K562 (cell line): ENCODE results near the gene TBX3. TPM values are rescaled to one million over a fixed set of nuclear protein-coding genes. Genes with fewer than 3 reads are reported as not detected.

Experiments
- ATAC-seq: fragments of 200-7000 bp; cut with Tn5 transposase; 3 replicates; pipeline ENCODE4 v1.9.1; 2020; ENCODE audit warnings: moderate library complexity
- BruUV-seq: library from RNA; stranded (reverse); fragments of 400-500 nt; replicated peaks from 2 replicates; lab custom pipeline; 2021; lab: Mats Ljungman, UMichigan
- CTCF ChIA-PET: fragments of 300-600 bp; formaldehyde crosslinking; extraction: SDS; loops from one replicate; lab custom pipeline; 2021; ENCODE audit warnings: low intra/inter-chr PET ratio; lab: Yijun Ruan, JAX
- POLR2A ChIA-PET: fragments of 300-600, 350-650 bp; sonication (Branson Sonifier 250); formaldehyde crosslinking; extraction: SDS; loops from one replicate; lab custom pipeline; 2021; ENCODE audit warnings: antibody characterized with exemption, inconsistent platforms; lab: Yijun Ruan, JAX
- DNase-seq, 4 experiments: peaks; one replicate each; pipeline versions ENCODE4 v3.0.0 to v3.0.0-alpha.2; 2011 to 2018; ENCODE audit warnings: low spot score in 3 of 4, mixed read lengths in 3 of 4; ENCODE audit errors: extremely low read depth in 1 of 4
- FAIRE-seq: peaks from 2 replicates; lab custom pipeline; 2011; peaks lifted over from hg19 to GRCh38; lab: Jason Lieb, UNC
- H2AFZ ChIP-seq: 2 replicates; pipeline ENCODE4 v1.6.0; 2011; ENCODE audit warnings: low read depth, low read length, control low read depth, inconsistent platforms
- H3K27ac ChIP-seq: fragments of 200-600 bp; 3 replicates; pipeline ENCODE4 v1.8.0; 2011; ENCODE audit warnings: low read depth, mild to moderate bottlenecking, control low read depth, inconsistent platforms, low read length, moderate library complexity, mixed read lengths; ENCODE audit errors: extremely low read depth
- H3K27me3 ChIP-seq, 2 experiments: fragments of 300-600 bp in 1 of 2; 2 replicates in 1 of 2; 3 replicates in 1 of 2; pipeline versions ENCODE4 v1.6.0 to v1.8.0; 2011; ENCODE audit warnings: inconsistent platforms in 2 of 2, low read length in 2 of 2, mild to moderate bottlenecking in 1 of 2, mixed read lengths in 1 of 2, moderate library complexity in 1 of 2; ENCODE audit not compliant: control insufficient read depth in 2 of 2, insufficient read depth in 2 of 2
- H3K36me3 ChIP-seq: fragments of 300-600 bp; 3 replicates; pipeline ENCODE4 v1.8.0; 2011; ENCODE audit warnings: mild to moderate bottlenecking, low read length, inconsistent platforms; ENCODE audit not compliant: control insufficient read depth, insufficient read depth
- H3K4me1 ChIP-seq, 2 experiments: fragments of 200-600 bp in 1 of 2; replicated peaks in 1 of 2; 2 replicates in 1 of 2; 3 replicates in 1 of 2; pipeline versions ENCODE4 v1.5.1 to v1.8.0; 2011; ENCODE audit warnings: inconsistent platforms in 2 of 2, low read length in 2 of 2, mild to moderate bottlenecking in 1 of 2, mixed read lengths in 1 of 2, moderate library complexity in 1 of 2; ENCODE audit not compliant: control insufficient read depth in 2 of 2, insufficient read depth in 2 of 2
- H3K4me2 ChIP-seq: 2 replicates; pipeline ENCODE4 v1.6.1; 2011; ENCODE audit warnings: low read length, control low read depth, inconsistent platforms, mixed read lengths; ENCODE audit not compliant: insufficient read depth
- H3K4me3 ChIP-seq: fragments of 200-600 bp; sonication (generic), shearing (Covaris generic); 2 replicates; pipeline ENCODE4 v1.5.1; 2016; ENCODE audit warnings: control low read depth, inconsistent platforms
- H3K79me2 ChIP-seq: fragments of 200-600 bp; 3 replicates; pipeline ENCODE4 v1.8.0; 2011; ENCODE audit warnings: low read length, inconsistent platforms; ENCODE audit not compliant: control insufficient read depth, insufficient read depth
- H3K9ac ChIP-seq, 2 experiments: 2 replicates each; pipeline versions ENCODE4 v1.6.0 to v1.6.1; 2011; ENCODE audit warnings: low read depth in 2 of 2, low read length in 2 of 2, control low read depth in 1 of 2, inconsistent platforms in 1 of 2, mild to moderate bottlenecking in 1 of 2, mixed read lengths in 1 of 2; ENCODE audit not compliant: insufficient read depth in 1 of 2
- H3K9me1 ChIP-seq: one replicate; pipeline ENCODE4 v1.6.0; 2011; ENCODE audit warnings: inconsistent platforms, mild to moderate bottlenecking, low read length, moderate library complexity; ENCODE audit not compliant: control insufficient read depth, insufficient read depth
- H3K9me3 ChIP-seq: replicated peaks from 2 replicates; pipeline ENCODE4 v1.5.1; 2011; ENCODE audit warnings: low read depth, low read length, inconsistent platforms; ENCODE audit not compliant: control insufficient read depth, insufficient read depth
- H4K20me1 ChIP-seq: replicated peaks from 2 replicates; pipeline ENCODE4 v1.6.1; 2011; ENCODE audit warnings: low read length, inconsistent platforms, mixed read lengths; ENCODE audit not compliant: control insufficient read depth, insufficient read depth
- ARID3B ChIP-seq: fragments of 250-450 bp; sonication (Bioruptor Pico); IDR thresholded peaks from 2 replicates; pipeline ENCODE4 v1.4.0; 2020; ENCODE audit warnings: borderline replicate concordance
- BHLHE40 ChIP-seq: IDR thresholded peaks from 2 replicates; pipeline ENCODE4 v1.6.1; 2011; ENCODE audit warnings: low read length, improper control_type of control experiment
- CC2D1A ChIP-seq: fragments of 450-650 bp; IDR thresholded peaks from 2 replicates; pipeline ENCODE4 v1.6.1; 2017; ENCODE audit warnings: mild to moderate bottlenecking
- DMBX1 ChIP-seq: fragments of 250-450 bp; sonication (Bioruptor Pico); IDR thresholded peaks from 2 replicates; pipeline ENCODE4 v1.8.0; 2022; ENCODE audit warnings: inconsistent platforms, mild to moderate bottlenecking, moderate library complexity, borderline replicate concordance
- FOS ChIP-seq: IDR thresholded peaks from 3 replicates; pipeline ENCODE4 v1.6.1; 2011; ENCODE audit not compliant: insufficient read length; ENCODE audit errors: extremely low read depth
- JUN ChIP-seq, 2 experiments: sonication (generic) in 1 of 2; formaldehyde crosslinking in 1 of 2; IDR thresholded peaks; 2 replicates each; pipeline versions ENCODE4 v1.6.1 to v1.8.0; 2012 to 2022; ENCODE audit warnings: borderline replicate concordance in 2 of 2, mild to moderate bottlenecking in 2 of 2, improper control_type of control experiment in 1 of 2, low read depth in 1 of 2, low read length in 1 of 2, missing genetic modification reagents in 1 of 2
- MAFG ChIP-seq: fragments of 450-650 bp; conservative IDR thresholded peaks from 2 replicates; pipeline ENCODE4 v1.6.1; 2016; ENCODE audit warnings: missing genetic modification characterization, missing compliant biosample characterization
- MCM2 ChIP-seq: fragments of 450-650 bp; IDR thresholded peaks from 2 replicates; pipeline ENCODE4 v1.6.1; 2017; ENCODE audit warnings: low read depth, mild to moderate bottlenecking
- PBX2 ChIP-seq, 2 experiments: IDR thresholded peaks in 1 of 2; conservative IDR thresholded peaks in 1 of 2; 2 replicates each; pipeline ENCODE4 v1.6.1; 2016; ENCODE audit warnings: low read depth in 2 of 2, mild to moderate bottlenecking in 1 of 2, missing compliant biosample characterization in 1 of 2, missing genetic modification characterization in 1 of 2, moderate library complexity in 1 of 2
- RFX7 ChIP-seq: fragments of 250-450 bp; sonication (Bioruptor Pico); IDR thresholded peaks from 2 replicates; pipeline ENCODE4 v1.5.1; 2021; ENCODE audit warnings: mild to moderate bottlenecking
- SRSF1 ChIP-seq: fragments of 200-400 bp; formaldehyde crosslinking; IDR thresholded peaks from 2 replicates; pipeline ENCODE4 v1.6.1; 2017; ENCODE audit warnings: mild to moderate bottlenecking, low read depth, low read length, moderate library complexity
- SRSF9 ChIP-seq: fragments of 200-400 bp; formaldehyde crosslinking; IDR thresholded peaks from 2 replicates; pipeline ENCODE4 v1.6.1; 2017; ENCODE audit warnings: low read depth, low read length, borderline replicate concordance
- ZNF398 ChIP-seq: fragments of 250-450 bp; sonication (Bioruptor Pico); IDR thresholded peaks from 2 replicates; pipeline ENCODE4 v1.8.0; 2021; ENCODE audit warnings: moderate library complexity, mild to moderate bottlenecking, inconsistent platforms
- ZNF507 ChIP-seq: conservative IDR thresholded peaks from 2 replicates; pipeline ENCODE4 v1.6.1; 2017; ENCODE audit warnings: missing genetic modification characterization, missing compliant biosample characterization
- ZNF79 ChIP-seq: fragments of 250-450 bp; sonication (Bioruptor Pico); IDR thresholded peaks from 2 replicates; pipeline ENCODE4 v1.4.0; 2020; ENCODE audit warnings: low read depth, mild to moderate bottlenecking, moderate library complexity
- whole genome bisulfite sequencing: fragments of 100-300 bp; shearing (Covaris generic); methylation state at CpG from one replicate; pipeline ENCODE4 v1.1.6; 2016; ENCODE audit warnings: low coverage, mixed read lengths; ENCODE audit not compliant: insufficient coverage; ENCODE audit errors: missing lambda C conversion rate; 5-methylcytosine and 5-hydroxymethylcytosine counted together
- in situ Hi-C: fragments of 300-500 bp; cut with MboI; formaldehyde crosslinking; loops from 4 replicates; pipeline ENCODE4 v1.15.0; 2018; ENCODE audit warnings: inconsistent platforms, mixed read lengths
- intact Hi-C: fragments of 100-400 bp; cut with micrococcal nuclease; formaldehyde crosslinking; loops from 2 replicates; pipeline ENCODE4 v1.14.2; 2022
- polyA plus RNA-seq, 8 experiments: library from polyadenylated mRNA; depleted of rRNA in 4 of 8; stranded (reverse) in 5 of 8; unstranded in 3 of 8; fragments of >200 nt; fragmentation: Nextera tagmentation in 2 of 8; fragmentation: Illumina TruSeq in 1 of 8; extraction: Ambion mirVana in 2 of 8; extraction: Trizol in 1 of 8; gene quantifications; 2 replicates each; pipeline versions ENCODE4 v1.2.1 to v1.2.3, GENCODE V29; 2011 to 2014; ENCODE audit warnings: inconsistent platforms in 1 of 8, missing spikeins in 1 of 8
- total RNA-seq, 7 experiments: library from RNA; depleted of rRNA in 6 of 7; stranded (reverse); fragments of >200 nt in 6 of 7; fragmentation: Illumina TruSeq in 2 of 7; extraction: Trizol in 2 of 7; gene quantifications; 2 replicates each; pipeline versions ENCODE4 v1.2.1 to v1.2.3, GENCODE V29; 2011 to 2021; ENCODE audit warnings: low replicate concordance in 1 of 7

TBX3 gene
- total and polyA plus RNA-seq, 9 of the 15 experiments (the other 6 are each of a cell fraction or from before 2014, with no cell fraction given), result 0.03 to 0.60 (median 0.19) TPM

- in situ Hi-C loops (no loop called here), intact Hi-C loops (no loop called here)
- H3K4me3 ChIP-seq, result no peak overlapping the region
- H3K9me1 ChIP-seq, result no peaks in the 10 kb centered on the region
- BruUV-seq, result no TSS peak
- H2AFZ ChIP-seq, result no peak overlapping the region
- DNase-seq (no peak), ATAC-seq (no peak), FAIRE-seq (no peak)
- no peaks in the 10 kb centered on the region for H3K9me3 ChIP-seq
- no peaks in the 10 kb centered on the region for H3K36me3 ChIP-seq
- no peak overlapping the region for H3K9ac ChIP-seq
- 7% methylated on average over 21 of the region's 34 CpGs for WGBS
- CTCF ChIA-PET, result no interaction called here
- H4K20me1 ChIP-seq, result peaks cover 8% of the 10 kb centered on the region; the same call in 1 of the 2 replicates
- POLR2A ChIA-PET, result interaction anchor here (0.6 kb wide), 1 partner anchor 19 kb away, joined by 3 read pairs; no protein-coding TSS in a partner anchor
- no peaks in the 10 kb centered on the region; a peak in 1 of 5 replicates for H3K4me1 ChIP-seq
- H3K79me2 ChIP-seq, result no peaks in the 10 kb centered on the region
- H3K27ac ChIP-seq, result no peak overlapping the region
- peaks cover 34 to 78% of the 10 kb centered on the region in 2 experiments; a peak in 3 of 5 replicates for H3K27me3 ChIP-seq
- no peak overlapping the region for H3K4me2 ChIP-seq
- TF ChIP-seq ZNF79 (CRISPR knock-in tag) (no peak), FOS (no peak), ARID3B (no peak), MCM2 (no peak), DMBX1 (CRISPR knock-in tag) (no peak), ZNF507 (tag) (no peak), SRSF1 (no peak), JUN (IDR thresholded peaks at IDR 0.05; ENCODE audit: borderline replicate concordance, low read depth, low read length) (no peak), JUN (CRISPR knock-in tag; IDR thresholded peaks at IDR 0.05; ENCODE audit: borderline replicate concordance) (no peak), SRSF9 (no peak), ZNF398 (no peak), MAFG (tag) (no peak), RFX7 (CRISPR knock-in tag) (no peak), CC2D1A (no peak), BHLHE40 (no peak), PBX2 (CRISPR knock-in tag; IDR thresholded peaks at IDR 0.05; ENCODE audit: low read depth) (no peak), PBX2 (tag; conservative IDR thresholded peaks at IDR 0.05; ENCODE audit: low read depth) (no peak)
These were observed 12.7 kb upstream of the TBX3 start for GRCh38 chr12:114696443-114697242.
